GM19463 (cell line): ENCODE results near the gene PRCP.
A peak's percentile ranks its signal among the peaks of the same experiment; 100 is the strongest.

Experiments used
- ATAC-seq: cut with Tn5 transposase; IDR thresholded peaks from one replicate; pipeline ENCODE4 v1.9.1; 2021; ENCODE audit warnings: mild to moderate bottlenecking, moderate library complexity; ENCODE audit not compliant: unreplicated experiment

The PRCP gene

DNA sequence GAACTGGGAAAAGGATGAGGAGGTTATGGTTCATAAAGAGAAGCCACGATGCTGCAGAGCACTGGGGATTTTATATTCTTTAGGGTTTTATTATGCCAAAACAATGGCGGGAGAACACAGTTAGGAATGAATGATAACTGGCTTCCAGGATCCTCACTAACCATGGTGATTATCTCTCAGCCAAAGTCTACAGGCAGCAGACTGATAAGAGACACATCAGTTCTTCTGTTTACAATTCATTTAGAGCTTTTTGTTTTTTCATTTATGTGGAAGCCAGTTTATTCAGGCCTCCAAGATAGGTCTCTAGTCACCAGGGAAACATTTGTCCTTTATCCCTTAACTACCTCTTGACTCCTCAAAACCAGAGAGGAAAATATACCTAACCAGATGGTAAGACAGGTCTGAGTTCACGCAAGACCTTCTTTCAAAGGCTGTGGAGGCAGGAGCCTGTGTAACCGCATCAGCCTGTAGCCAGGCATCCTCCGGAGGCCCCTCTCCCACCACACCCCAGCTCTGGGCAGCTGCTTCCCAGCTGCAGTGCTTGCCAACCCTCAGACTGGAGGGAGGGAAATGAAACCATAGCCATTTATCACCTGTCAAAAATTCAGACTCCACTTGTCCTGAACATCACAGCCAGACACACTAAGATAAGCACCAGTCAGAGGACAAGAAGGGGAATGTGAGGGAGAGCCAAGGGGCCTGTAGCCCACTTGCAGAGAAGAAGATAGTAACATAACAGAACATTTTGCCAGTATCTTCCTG lies 109.3 kb downstream of the PRCP start:
- no peak for ATAC-seq

DNA sequence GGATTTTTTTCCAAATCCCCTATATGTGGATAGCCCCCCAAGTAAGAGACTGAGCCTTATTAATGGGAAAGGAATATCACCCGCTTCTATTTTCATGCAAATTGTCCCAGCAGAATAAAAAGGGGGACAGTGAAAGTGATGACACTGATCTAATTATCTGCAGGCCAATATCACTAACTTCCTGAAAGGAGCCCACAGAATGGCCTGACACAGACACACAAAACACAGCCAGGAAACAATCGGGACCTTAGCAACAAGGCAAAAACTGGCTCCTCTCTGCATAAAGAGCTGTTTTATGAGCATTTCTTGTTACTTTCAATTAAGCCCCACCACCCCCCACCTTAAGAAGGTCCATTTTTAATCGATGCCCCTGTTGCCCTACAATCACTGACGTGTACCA lies 112.2 kb downstream of the PRCP start:
- no peak for ATAC-seq

DNA sequence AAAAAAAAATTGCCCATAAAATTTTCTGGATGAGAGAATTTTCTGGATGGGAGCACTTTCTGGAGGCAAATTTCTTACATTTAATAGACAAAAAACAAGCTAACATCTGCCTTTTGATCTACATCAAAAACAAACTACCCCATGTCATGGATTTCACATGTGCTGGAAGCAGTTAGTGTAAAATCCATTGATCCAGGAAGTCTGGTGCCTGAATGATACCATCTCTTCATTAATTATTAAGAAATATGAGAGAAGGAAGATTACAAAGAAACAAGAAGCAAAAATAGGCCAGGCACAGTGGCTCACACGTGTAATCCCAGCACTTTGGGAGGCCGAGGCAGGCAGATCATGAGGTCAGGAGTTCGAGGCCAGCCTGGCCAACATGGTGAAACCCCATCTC lies 113.4 kb downstream of the PRCP start:
- ATAC-seq = no peak

DNA sequence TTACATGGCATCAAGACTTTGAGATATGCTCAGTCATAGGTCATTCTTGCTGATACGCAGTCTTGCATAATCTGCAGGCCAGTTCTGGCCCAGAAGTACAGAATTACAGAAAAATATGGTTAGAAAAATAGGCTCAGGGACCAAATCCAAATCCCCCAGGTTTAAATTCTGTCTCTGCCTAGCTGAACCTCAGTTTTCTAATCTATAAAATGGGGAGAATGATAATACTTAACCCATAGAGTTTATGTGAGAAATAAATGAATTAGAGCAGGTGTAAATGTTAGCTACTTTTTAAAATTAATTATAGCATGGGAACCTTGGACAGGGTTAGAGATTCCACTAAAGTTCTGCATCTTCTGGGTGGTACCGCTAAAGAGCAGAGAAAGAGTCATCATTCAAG lies 114.2 kb downstream of the PRCP start:
- ATAC-seq = no peak

- no peak for ATAC-seq
Measured at GRCh38 chr11:82782825-82783374, 117.3 kb downstream of the PRCP start.

GRCh38 chr11:82778776-82779175 lies 121.5 kb downstream of the PRCP start:
- no peak for ATAC-seq

DNA sequence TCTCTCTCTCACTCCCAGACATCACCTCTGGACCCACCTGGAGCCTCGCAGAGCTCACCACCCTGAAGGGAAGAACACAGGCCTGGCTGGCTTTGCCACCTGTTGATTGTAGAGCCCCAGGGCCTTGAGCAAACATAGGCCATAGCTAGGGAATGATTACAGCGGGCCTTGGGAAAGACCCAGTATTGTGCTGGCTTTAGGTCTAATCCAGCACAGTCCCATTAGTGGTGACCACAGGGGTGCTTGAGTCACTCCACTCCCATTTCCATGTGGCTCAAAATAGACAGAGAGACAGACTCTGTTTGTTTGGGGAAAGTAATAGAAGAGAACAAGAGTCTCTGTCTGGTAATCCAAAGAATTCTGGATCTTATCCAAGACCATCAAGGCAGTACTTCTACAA lies 123.9 kb downstream of the PRCP start:
- ATAC-seq = no peak

- ATAC-seq = peak; percentile 98
Measured at GRCh38 chr11:82775736-82776346, 124.4 kb downstream of the PRCP start.

GRCh38 chr11:82775218-82775617 lies 125.0 kb downstream of the PRCP start:
- ATAC-seq = no peak
